Measurements from ENCODE around the gene GNB2. TPM values are rescaled to one million over a fixed set of nuclear protein-coding genes. Genes with fewer than 3 reads are reported as not detected.

The GNB2 gene
- total and polyA plus RNA-seq, 2 of the 13 experiments (the other 11 are each of a cell fraction or from before 2014, with no cell fraction given) = 48.3 to 67.1 TPM

- no peak for TF ChIP-seq ZSCAN5A (CRISPR knock-in tag; IDR thresholded peaks at IDR 0.05; ENCODE audit: borderline replicate concordance)
- no peak for TF ChIP-seq ZHX1 (CRISPR knock-in tag; IDR thresholded peaks at IDR 0.05; ENCODE audit: low read depth)
- no peak for TF ChIP-seq HMGXB4 (CRISPR knock-in tag; IDR thresholded peaks at IDR 0.05; ENCODE audit: borderline replicate concordance in 1 of 2, low read depth in 1 of 2)
- TF ChIP-seq NPAS2 (CRISPR knock-in tag; IDR thresholded peaks at IDR 0.05; ENCODE audit: borderline replicate concordance) = no peak
- no peak for TF ChIP-seq ZNF652 (CRISPR knock-in tag; IDR thresholded peaks at IDR 0.05; ENCODE audit: borderline replicate concordance, low read depth)
- TF ChIP-seq EHMT2 (IDR thresholded peaks at IDR 0.05; ENCODE audit: borderline replicate concordance, low read depth, low read length) = no peak
- TF ChIP-seq ATM (IDR thresholded peaks at IDR 0.05; ENCODE audit: borderline replicate concordance) = no peak
- TF ChIP-seq ZNF557 (CRISPR knock-in tag; IDR thresholded peaks at IDR 0.05) = no peak
- TF ChIP-seq GFI1 (CRISPR knock-in tag; IDR thresholded peaks at IDR 0.05; ENCODE audit: borderline replicate concordance) = no peak
- TF ChIP-seq TRIM24 (CRISPR knock-in tag; IDR thresholded peaks at IDR 0.05) = no peak
- TF ChIP-seq SNRNP70 (IDR thresholded peaks at IDR 0.05; ENCODE audit: low read depth, low read length) = no peak
- TF ChIP-seq ZBTB10 (CRISPR knock-in tag; IDR thresholded peaks at IDR 0.05; ENCODE audit: borderline replicate concordance) = no peak
- TF ChIP-seq SAP130 (CRISPR knock-in tag; IDR thresholded peaks at IDR 0.05; ENCODE audit: low read depth) = peak; percentile 74
- no peak for TF ChIP-seq ATF5 (CRISPR knock-in tag; IDR thresholded peaks at IDR 0.05; ENCODE audit: low read depth)
- no peak for TF ChIP-seq NR2F2 (IDR thresholded peaks at IDR 0.05; ENCODE audit: borderline replicate concordance, low read depth)
- TF ChIP-seq ATF4 (CRISPR knock-in tag; IDR thresholded peaks at IDR 0.05) = no peak
These were observed 53.6 kb downstream of the GNB2 start (continued) for GRCh38 chr7:100726996-100727761.
